Psoas muscle (tissue), 8 donors: ENCODE data around the gene ELP2. TPM values are rescaled to one million over a fixed set of nuclear protein-coding genes. Genes with fewer than 3 reads are reported as not detected.
A peak's percentile ranks its signal among the peaks of the same experiment; 100 is the strongest.

Source experiments
- ATAC-seq, 4 donors: fragments of 200-7000 bp; cut with Tn5 transposase; one replicate each; pipeline ENCODE4 v1.9.1; 2020; ENCODE audit warnings: moderate library complexity in 3 of 4, mild to moderate bottlenecking in 2 of 4
- DNase-seq, 2 donors: peaks; one replicate each; pipeline ENCODE4 v3.0.0-alpha.2; 2020
- H3K27ac ChIP-seq: fragments of 200-600 bp; one replicate; pipeline ENCODE4 v1.8.0; 2022
- H3K27me3 ChIP-seq, 3 donors: fragments of 200-600 bp in 1 of 3; one replicate each; pipeline versions ENCODE4 v1.6.1 to v1.8.0; 2013 to 2022; ENCODE audit warnings: low read length in 2 of 3, mild to moderate bottlenecking in 2 of 3, moderate library complexity in 1 of 3; ENCODE audit not compliant: insufficient read depth in 3 of 3
- H3K36me3 ChIP-seq, 2 donors: fragments of 200-600 bp in 1 of 2; one replicate each; pipeline versions ENCODE4 v1.6.1 to v1.8.0; 2013 to 2022; ENCODE audit warnings: low read depth in 1 of 2, mild to moderate bottlenecking in 1 of 2, moderate library complexity in 1 of 2; ENCODE audit not compliant: insufficient read depth in 1 of 2
- H3K4me1 ChIP-seq: fragments of 200-600 bp; one replicate; pipeline ENCODE4 v1.8.0; 2022
- H3K4me3 ChIP-seq: fragments of 200-600 bp; one replicate; pipeline ENCODE4 v1.8.0; 2022; ENCODE audit warnings: mild to moderate bottlenecking
- H3K9me3 ChIP-seq: fragments of 200-600 bp; one replicate; pipeline ENCODE4 v1.8.0; 2022
- CTCF ChIP-seq: fragments of 200-600 bp; IDR thresholded peaks from one replicate; pipeline ENCODE4 v1.8.0; 2022; ENCODE audit warnings: antibody characterized with exemption
- WGBS, 3 donors: extraction: QIAGEN DNeasy Blood & Tissue Kit; methylation state at CpG; one replicate each; pipeline versions ENCODE4 v1.1.6 to v1.1.7; 2013; 5-methylcytosine and 5-hydroxymethylcytosine counted together
- intact Hi-C, 2 donors: fragments of 100-400 bp; cut with DNase I; formaldehyde crosslinking; loops; one replicate each; pipeline versions ENCODE4 v1.11.0 to v1.14.2; 2022
- polyA plus RNA-seq, 3 donors: library from polyadenylated mRNA; stranded (reverse); fragments of 200-250 nt; gene quantifications; one replicate each; pipeline ENCODE4 v1.2.3, GENCODE V29; 2013
- total RNA-seq, 4 donors: library from RNA; stranded (reverse); fragmentation: NEBNext Ultra II Directional in 2 of 4; extraction: Animal tissue kit (Norgen Biotek cat#: 25700) in 2 of 4; gene quantifications; one replicate each; pipeline versions ENCODE4 v1.2.1 to v1.2.4, GENCODE V29; 2021 to 2023
- donor health status: healthy with polysubstance abuse.
- donor health status: DM: no; HTN: no; CAD: no; lungs with moderate emphysema.
- donor health status: Bipolar disorder and iron deficiency.
- donor health status: healthy.
- donor health status: DM: yes; HTN: yes; CAD: no.
- donor health status: DM: no; HTN: no; CAD: no.
- donor health status: DM: no; HTN: no; CAD: no.
- donor health status: DM: yes; HTN: yes; CAD: no.

The ELP2 gene
- total and polyA plus RNA-seq, 7 donors, result 25.0 to 65.5 (median 54.7) TPM

- Histone ChIP-seq H3K4me1 (no peaks in the 10 kb centered on the region), H3K9me3 (no peaks in the 10 kb centered on the region), H3K36me3 (peaks cover 0 to 62% of the 10 kb centered on the region in 2 donors), H3K27me3 (no peaks in the 10 kb centered on the region), H3K4me3 (no peak overlapping the region), H3K27ac (no peak overlapping the region)
- ATAC-seq (no peak), DNase-seq (no peak)
- intact Hi-C loops, result no loop called here
- 89 to 98% (median 98%) methylated on average over 2 of the region's 2 CpGs for WGBS, 3 donors
- no peak for TF ChIP-seq CTCF
Observed at GRCh38 chr18:36176177-36176584, 46.5 kb downstream of the ELP2 start.

GRCh38 chr18:36176711-36177110 is 47.0 kb downstream of the ELP2 start:
- ATAC-seq (no peak), DNase-seq (no peak)
- peaks cover 0 to 57% of the 10 kb centered on the region in 2 donors for H3K36me3 ChIP-seq
- intact Hi-C loops, result no loop called here
- no peaks in the 10 kb centered on the region for H3K4me1 ChIP-seq
- H3K9me3 ChIP-seq, result no peaks in the 10 kb centered on the region
- no peak overlapping the region for H3K4me3 ChIP-seq
- no peak overlapping the region for H3K27ac ChIP-seq
- no peak for TF ChIP-seq CTCF
- 90 to 96% (median 95%) methylated on average over 9 of the region's 9 CpGs for WGBS, 3 donors
- no peaks in the 10 kb centered on the region for H3K27me3 ChIP-seq

- Histone ChIP-seq H3K9me3 (no peaks in the 10 kb centered on the region), H3K27me3 (no peaks in the 10 kb centered on the region), H3K27ac (no peak overlapping the region), H3K36me3 (peaks cover 0 to 47% of the 10 kb centered on the region in 2 donors), H3K4me1 (no peaks in the 10 kb centered on the region), H3K4me3 (no peak overlapping the region)
- TF ChIP-seq CTCF, result no peak
- WGBS, 3 donors, result 74 to 81% (median 75%) methylated on average over 3 of the region's 3 CpGs
- ATAC-seq, result no peak
- intact Hi-C loops, result no loop called here
- DNase-seq, result no peak
Observed at GRCh38 chr18:36177913-36178312, 48.2 kb downstream of the ELP2 start.

- Histone ChIP-seq H3K4me3 (no peak overlapping the region), H3K4me1 (no peaks in the 10 kb centered on the region), H3K27me3 (no peaks in the 10 kb centered on the region), H3K36me3 (peaks cover 0 to 28% of the 10 kb centered on the region in 2 donors), H3K27ac (no peak overlapping the region), H3K9me3 (no peaks in the 10 kb centered on the region)
- TF ChIP-seq CTCF, result no peak
- WGBS, 3 donors, result 15 to 20% (median 19%) methylated on average over 7 of the region's 7 CpGs
- intact Hi-C loops, result loop anchor here in 1 of 2 donors (10.0 kb wide), 2 partner anchors 165 to 395 kb away; no protein-coding TSS in a partner anchor
- peak; percentile 76 to 86 for DNase-seq
- ATAC-seq, result peak; percentile 39 to 80 (median 64)
Observed at GRCh38 chr18:36179562-36180355, 50.1 kb downstream of the ELP2 start.
